HG02885 (cell line): ENCODE data around the gene CENATAC.
"Not testable (repeated sequence)": the region's sequence is repeated elsewhere in the genome, so short reads cannot be mapped to it uniquely, and the experiment has no call there.

Source experiments
- ATAC-seq: cut with Tn5 transposase; IDR thresholded peaks from one replicate; pipeline ENCODE4 v1.9.1; 2021; ENCODE audit warnings: mild to moderate bottlenecking; ENCODE audit not compliant: unreplicated experiment, poor library complexity

The CENATAC gene

DNA sequence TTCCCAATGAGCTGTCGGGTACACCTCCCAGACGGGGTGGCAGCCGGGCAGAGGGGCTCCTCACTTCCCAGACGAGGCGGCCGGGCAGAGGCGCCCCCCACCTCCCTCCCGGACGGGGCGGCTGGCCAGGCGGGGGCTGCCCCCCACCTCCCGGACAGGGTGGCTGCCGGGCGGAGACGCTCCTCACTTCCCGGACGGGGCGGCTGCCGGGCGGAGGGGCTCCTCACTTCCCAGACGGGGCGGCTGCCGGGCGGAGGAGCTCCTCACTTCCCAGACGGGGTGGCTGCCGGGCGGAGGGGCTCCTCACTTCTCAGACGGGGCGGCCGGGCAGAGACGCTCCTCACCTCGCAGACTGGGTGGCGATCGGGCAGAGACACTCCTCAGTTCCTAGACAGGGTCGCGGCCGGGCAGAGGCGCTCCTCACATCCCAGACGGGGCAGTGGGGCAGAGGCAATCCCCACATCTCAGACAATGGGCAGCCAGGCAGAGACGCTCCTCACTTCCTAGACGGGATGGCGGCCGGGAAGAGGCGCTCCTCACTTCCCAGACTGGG is 6.4 kb upstream of the CENATAC start:
- not testable (repeated sequence) for ATAC-seq

DNA sequence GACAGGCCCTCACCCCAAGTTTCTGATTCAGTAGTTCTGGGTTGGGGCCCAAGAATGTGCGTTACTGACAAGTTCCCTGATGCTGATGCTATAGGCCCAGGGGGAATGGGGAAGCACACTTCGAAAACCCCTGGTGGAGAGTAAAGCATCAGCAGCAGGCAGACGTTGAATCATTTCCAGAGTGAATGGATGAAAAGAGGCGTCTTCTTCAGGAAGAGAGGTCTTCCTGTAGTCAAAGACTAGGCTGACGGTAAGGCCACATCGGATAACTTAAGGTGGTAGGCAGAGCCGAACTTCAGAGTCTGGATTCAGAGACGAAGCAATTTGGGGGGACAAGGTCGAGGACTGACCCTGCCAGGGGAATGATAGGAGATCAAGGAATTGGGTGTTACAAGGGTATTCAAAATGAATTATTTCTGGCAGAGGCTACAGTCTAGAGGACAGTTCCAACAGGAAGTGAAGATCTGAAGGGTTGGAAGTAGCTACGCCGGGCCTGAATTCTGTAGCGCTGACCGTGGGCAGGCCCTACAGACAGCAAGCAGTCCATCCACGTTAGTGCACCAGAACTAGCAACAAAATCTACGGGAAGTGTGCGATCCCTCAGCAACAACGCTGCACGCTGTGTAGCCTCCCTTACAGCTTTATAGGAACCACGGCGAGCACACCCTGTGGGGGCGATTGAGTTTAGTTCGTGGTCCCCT is 862 bp upstream of the CENATAC start:
- ATAC-seq = peak; percentile 19

DNA sequence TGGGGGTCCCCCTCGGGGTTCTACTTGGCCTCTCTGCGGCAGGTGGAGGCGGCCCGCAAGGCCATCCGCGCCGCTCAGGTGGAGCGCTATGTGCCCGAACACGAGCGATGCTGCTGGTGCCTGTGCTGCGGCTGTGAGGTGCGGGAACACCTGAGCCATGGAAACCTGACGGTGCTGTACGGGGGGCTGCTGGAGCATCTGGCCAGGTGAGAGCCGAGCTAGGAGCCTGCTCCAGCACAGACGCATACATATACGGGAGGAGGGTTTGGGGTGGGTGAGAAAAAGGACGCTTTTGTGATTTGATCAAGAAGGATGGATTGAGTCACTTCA is 415 bp downstream of the CENATAC start:
- ATAC-seq = no peak

DNA sequence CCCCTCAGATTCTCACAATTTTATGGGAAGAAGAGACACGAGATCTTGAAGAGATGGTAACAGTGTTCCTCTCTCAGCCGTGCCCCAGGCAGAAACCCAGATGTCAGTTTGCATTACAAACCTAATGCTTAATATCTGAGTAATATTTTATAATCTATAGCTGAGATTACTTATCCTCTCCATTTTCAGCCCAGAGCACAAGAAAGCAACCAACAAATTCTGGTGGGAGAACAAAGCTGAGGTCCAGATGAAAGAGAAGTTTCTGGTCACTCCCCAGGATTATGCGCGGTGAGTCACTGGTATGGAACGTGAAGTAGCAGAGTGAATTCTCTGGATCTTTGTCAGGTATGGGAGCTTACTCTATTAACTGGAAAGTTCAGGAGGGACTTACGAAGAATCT is 884 bp downstream of the CENATAC start:
- ATAC-seq = no peak

DNA sequence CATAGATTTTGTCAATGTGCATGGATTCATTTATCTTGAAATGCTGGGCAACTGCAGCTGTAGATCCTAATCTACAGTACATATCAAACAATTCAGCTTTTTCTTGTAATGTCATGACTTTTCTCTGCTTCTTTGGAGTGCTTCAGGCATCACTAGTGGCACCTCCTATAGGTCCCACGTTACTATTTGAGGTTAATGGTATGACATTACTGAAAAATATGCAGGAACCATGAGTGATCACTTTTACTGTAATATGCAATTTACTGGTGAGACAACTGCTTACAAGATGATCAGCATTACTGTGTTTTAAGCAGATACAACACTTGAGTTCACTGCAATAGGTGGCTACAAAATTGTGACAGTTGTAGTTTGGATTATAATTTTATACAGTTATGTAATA is 3.0 kb downstream of the CENATAC start:
- ATAC-seq = no peak

DNA sequence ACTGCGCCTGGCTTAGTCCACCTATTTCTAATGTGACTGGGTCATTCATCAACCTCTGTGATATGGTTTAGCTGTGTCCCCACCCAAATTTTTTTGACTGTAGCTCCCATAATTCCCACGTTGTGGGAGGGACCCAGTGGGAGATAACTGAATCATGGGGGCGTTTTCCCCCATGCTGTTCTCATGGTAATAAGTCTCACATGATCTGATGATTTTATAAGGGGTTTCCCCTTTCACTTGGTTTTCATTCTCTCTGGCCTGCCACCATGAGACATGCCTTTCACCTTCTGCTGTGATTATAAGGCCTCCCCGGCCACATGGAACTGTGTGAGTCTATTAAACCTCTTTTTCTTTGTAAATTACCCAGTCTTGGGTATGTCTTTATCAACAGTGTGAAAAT is 8.7 kb downstream of the CENATAC start:
- no peak for ATAC-seq

DNA sequence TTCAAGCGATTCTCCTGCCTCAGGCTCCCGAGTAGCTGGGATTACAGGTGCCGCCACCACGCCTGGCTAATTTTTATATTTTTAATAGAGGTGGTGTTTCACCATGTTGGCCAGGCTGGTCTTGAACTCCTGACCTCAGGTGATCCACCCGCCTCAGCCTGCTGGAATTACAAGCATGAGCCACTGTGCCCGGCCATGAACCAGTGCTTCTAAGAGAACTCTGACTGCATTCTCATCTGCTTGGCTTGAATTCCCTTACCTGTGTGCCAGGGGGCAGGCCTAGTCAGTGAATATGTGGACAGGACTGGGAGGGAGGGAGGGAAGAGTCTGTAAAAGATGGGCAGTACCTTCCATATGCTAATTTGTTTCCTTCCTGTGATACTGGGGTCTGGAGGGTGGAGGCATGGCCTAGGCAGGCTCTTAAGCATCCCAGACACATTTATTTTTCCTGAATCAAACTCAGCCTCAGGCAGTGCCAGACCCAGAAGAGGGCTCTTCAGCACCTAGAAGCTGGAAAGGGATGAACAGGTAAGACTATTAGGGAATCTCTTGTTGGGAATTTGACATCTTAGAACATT is 13.6 kb downstream of the CENATAC start:
- no peak for ATAC-seq

DNA sequence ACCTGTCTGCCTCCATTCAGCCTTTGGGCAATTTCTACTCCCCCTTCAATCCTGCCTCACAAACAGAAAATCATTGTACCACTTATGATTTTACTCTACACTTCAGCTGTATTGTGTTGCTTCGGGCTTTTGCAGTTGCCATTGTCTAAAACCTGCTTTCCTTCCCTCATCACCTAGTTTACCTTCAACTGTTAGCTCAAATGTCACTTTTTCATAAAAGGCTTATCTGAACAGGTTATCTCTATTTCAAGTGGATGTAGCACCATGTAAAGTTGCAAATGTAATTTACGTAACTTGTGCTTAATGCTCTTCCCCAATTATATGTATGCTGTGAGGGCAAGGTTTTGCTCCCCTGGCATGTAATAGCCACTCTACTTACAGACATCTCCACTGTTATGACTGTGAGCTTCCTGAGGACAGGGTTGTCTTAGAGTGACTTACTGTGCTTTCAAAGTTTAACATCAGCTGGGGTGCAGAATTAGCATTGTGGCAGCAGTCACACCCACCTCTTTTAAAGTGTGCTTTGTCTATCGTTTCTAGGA is 14.8 kb downstream of the CENATAC start:
- no peak for ATAC-seq

DNA sequence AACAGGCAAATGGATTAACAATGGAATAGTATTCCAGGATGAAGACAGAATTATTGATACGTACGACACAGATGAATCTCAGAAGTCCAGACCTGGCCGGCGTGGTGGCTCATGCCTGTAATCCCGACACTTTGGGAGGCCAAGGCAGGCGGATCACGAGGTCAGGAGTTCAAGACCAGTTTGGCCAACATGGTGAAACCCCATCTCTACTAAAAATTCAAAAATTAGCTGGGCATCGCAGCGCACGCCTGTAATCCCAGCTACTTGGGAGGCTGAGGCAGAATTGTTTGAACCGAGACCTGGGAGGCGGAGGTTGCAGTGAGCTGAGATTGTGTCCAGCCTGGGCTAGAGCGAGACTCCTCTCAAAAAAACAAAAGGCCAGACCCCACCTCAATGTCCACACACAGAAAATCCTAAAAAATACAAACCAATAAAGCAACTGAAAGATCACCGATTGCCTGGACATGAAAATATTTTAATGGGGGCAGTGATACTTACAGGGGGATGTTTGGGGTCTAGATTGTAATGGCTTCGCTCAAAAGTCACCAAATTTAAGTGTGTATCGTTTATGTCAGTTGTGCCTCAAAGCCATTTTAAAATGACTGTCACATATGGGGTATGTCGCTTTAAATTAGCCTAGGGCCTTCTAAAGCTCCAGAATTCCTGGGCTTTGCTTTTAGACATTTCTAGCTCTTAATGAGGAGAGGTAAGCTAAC is 16.4 kb downstream of the CENATAC start:
- no peak for ATAC-seq

DNA sequence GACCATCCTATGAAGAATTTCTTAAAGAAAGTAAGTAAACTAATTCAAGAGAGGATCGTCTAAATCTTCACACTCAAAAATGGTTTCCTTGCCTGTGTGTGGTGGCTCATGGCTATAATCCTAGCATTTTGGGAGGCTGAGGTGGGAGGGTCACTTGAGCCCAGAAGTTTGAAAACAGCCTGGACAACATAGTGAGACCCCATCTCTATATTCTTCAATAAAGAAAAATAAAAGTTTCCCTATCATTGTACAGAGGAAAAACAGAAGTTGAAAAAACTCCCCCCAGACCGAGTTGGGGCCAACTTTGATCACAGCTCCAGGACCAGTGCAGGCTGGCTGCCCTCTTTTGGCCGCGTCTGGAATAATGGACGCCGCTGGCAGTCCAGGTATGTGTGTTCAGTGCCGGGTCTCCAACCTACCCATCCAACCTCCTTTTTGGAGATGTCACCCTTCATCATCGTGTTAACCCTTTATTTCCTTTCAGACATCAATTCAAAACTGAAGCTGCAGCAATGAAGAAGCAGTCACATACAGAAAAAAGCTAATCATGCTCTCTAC is 17.2 kb downstream of the CENATAC start:
- ATAC-seq = no peak

DNA sequence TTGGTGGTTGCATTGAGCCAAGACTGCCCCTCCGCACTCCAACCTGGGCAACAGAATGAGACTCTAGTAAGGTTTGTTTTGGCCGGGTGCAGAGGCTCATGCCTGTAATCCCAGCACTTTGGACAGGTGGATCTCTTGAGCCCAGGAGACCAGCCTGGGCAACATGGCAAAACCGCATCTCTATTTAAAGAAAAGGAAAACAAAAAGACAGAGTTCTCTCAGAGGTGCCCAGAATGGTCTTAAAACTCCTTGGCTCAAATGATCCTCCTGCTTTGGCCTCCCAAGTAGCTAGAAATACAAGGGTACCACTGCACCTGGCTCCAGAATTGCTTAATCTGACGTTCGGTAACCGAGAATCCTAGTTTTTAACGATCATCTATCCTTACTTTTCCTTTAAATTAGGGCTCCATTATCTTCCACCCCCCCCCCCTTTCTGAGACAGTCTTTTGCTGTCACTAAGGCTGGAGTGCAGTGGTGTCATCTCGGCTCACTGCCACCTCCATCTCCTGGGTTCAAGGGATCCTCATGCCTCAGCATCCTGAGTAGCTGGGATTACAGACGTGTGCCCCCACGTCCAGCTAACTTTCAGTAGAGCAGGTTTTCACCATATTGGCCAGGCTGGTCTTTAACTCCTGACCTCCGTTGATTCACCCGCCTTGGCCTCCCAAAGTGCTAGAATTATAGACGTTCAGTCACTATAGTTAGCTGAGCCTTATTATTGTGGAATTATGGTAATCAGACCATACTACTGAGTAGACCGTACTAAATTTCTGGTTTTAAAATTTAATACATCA is 18.5 kb downstream of the CENATAC start:
- ATAC-seq = no peak

DNA sequence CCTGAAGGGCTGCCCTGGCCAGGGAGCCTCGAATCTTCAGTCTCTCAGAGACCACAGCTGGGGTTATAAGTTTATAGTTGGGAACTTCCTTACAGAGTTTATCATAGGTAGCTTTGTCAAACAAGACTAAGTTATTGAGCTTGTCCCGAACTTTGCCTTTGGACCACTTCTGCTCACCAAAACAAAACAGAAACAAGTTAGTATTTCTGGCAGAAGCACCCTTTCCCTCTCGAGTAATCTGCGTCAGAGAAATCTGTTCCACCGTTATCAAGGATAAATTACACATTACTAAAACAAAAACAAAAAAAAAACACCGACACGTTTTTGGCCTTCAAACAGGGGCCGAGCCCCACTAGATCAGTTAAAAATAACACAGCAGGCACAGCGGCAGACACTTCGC is 19.4 kb downstream of the CENATAC start:
- ATAC-seq = not testable (repeated sequence)

DNA sequence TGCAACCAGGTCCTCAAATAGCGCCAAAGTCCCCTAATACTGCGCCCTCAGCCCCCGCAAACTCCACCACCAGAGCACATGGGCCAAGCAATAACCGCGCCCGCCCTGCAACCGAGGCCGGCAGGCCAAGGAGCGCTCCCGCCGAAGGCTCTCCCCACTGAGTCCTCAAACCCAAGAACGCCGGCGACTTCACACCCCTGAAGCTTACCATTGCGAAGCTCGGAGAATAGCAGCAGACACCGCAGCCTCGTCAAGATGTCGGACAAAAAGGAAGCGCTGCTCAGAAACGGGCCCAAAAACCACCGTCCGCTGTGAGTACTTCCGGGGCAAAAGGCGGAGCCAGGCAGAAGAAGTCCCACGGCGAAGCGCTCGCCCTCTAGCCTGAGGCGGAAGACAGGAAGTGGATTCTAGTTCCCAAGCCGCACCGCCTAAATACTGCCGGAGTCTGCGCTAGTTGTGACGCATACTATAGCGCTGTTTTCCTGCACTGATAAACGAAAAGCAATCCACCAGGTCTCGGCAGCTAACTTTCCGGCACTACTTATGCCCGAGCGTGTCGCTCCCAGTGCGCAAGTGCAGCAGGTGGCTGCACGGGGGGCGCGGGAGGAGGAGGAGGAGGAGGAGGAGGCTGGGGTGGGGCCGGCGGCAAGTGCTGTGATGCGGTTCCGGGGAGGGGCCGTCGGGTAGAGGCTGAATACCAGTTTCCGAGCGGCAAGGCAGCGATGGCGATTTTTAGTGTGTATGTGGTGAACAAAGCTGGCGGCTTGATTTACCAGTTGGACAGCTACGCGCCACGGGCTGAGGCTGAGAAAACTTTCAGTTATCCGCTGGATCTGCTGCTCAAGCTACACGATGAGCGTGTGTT is 20.4 kb downstream of the CENATAC start, which contains the start of the genes RPS25 and TRAPPC4:
TSS of gene RPS25 (minus strand) at position 270 of the 865 bp plus-strand sequence. CDS start at position 211, 59 bp downstream.
TSS of gene TRAPPC4 (plus strand) at position 693 of the 865 bp plus-strand sequence. CDS start at position 723, 30 bp downstream.
- peak; percentile 86 for ATAC-seq

DNA sequence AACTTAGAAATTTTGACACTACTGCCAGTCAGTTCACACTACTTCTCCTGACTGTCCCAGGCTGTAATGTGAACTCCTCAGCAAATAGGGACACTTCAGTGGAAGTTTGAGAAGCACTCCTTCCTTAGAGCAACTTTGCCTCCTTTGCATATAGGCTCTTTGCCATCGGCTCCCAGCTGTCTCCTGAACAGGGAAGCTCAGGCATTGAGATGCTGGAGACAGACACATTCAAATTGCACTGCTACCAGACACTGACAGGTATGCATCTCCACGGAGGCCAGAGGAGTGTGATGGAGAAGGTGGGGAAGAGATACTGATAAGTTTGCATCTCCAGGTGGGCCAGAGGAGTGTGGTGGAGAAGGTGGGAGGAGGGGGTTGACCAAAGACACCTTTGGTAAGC is 22.1 kb downstream of the CENATAC start:
- no peak for ATAC-seq

DNA sequence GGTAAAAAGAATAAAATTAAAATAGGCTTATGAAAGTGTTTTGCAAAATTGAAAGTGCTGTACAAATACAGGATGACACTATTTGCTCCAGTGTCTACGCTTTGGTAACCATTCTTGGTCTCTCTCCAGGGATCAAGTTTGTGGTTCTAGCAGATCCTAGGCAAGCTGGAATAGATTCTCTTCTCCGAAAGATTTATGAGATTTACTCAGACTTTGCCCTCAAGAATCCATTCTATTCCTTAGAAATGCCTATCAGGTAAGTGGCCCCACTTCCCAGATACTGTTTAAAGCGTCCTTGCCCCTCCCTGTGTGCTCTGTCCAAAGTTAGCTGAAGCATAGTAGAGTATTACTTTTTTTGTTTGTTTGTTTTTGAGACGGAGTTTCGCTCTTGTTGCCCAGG is 23.7 kb downstream of the CENATAC start:
- ATAC-seq = no peak

DNA sequence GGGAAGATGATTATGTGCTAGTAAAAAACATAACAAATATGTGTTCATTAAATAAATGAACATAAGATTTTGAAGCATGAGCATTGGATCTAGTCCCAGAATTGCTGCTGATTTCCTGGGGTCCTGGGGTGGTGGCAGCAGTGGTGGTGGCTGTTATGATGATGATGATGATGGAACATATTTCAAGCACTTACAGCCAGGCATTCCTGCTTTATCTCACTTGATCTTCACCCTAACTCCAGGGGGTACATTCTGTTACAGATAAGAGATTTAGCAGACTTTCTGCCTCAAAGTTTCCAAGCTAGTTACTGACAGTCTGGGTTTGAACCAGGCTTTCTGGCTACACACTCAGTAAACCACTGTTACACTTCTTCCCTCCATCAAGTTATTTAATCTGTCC is 25.8 kb downstream of the CENATAC start:
- ATAC-seq = no peak

DNA sequence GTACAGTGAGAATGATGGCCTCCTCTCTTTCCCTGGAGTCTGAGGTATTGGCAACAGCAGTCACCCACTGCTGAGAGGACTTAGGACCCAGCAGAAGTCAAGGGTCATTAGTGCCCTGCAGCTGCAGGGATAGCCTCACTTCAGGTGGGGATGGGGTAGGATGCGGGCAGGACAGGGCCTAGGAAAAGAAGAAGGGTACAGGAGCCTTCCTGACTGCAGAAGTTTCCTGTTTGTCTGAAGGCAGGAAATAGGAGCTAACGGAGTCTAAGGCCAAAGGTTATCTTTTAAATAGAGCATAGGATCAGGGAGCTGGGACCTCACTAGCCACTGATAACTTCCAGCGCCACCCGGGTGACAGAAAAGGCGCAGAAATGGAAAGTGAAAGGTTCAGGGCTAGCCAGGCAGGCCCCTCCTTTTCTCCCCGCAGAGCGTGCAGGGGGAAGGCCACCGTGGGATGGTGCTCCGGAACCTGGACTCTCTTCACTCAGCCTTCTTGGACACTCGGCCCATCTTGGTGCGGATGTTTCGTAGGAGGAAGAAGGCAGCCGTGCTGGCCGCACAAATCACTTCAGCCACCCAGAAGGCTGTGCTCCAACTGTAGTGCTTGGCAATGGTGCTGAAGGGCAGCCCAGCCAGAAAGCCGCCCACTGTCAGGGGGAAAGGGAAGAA is 26.6 kb downstream of the CENATAC start:
- no peak for ATAC-seq

DNA sequence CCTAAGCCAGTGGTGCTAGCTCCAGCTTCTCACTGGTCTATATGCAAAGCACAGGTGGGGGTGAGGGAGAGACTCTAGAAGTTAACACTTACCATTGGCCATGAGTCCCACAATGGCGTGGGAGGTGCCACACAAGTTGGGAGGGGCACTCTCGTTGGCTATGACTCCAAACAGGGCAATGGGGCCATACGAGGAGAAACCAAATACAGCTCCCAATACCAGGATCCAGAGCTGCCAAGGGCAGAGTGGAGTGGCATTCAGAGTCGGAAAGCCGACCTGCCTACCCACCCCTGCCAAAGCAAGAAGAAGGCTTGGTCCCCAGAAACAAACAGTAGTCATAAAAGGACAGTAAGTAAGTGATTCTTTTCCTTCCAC is 27.1 kb downstream of the CENATAC start:
- no peak for ATAC-seq

DNA sequence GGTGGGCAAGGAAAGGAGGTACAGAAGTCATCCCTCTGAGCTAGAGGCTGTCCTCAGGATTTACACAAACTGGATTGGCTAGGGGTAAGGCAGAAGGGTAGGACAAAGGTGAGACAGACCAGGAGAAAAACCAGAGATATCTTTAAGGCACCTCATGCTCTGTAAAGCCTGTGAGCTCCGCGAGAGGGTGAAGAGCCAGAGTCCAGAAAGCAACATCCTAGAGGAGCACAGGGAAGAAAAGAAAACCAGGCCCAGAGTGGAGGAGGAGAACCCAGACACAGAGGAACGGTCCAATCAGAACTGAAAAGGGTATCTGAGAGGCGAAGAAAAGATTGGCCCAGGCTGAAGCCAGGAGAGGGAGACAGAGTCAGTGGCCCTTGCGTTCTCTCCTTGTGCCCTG is 27.6 kb downstream of the CENATAC start:
- no peak for ATAC-seq
